HG03139 (cell line): ENCODE measurements around the gene GPR108.

Source experiments
- ATAC-seq: cut with Tn5 transposase; IDR thresholded peaks from one replicate; pipeline ENCODE4 v1.9.1; 2021; ENCODE audit not compliant: unreplicated experiment

Gene GPR108

GRCh38 chr19:6682607-6683128, 54.7 kb downstream of the GPR108 start:
- ATAC-seq = no peak

- no peak for ATAC-seq
Measured at GRCh38 chr19:6680141-6680540, 57.2 kb downstream of the GPR108 start.
